ENCODE results near the gene METTL14.

GRCh38 chr4:118676128-118676527, 9.1 kb upstream of the METTL14 start:
- no peak for TF ChIP-seq CTCF (conservative IDR thresholded peaks at IDR 0.05)
- no peak for TF ChIP-seq EZH2 (IDR thresholded peaks at IDR 0.05; ENCODE audit: low read depth)
